SU-DHL-6 (cell line): ENCODE data around the gene TMEM108.

Experiments
- H2AFZ ChIP-seq: fragments of 200-600 bp; sonication (generic); 2 replicates; pipeline ENCODE4 v1.6.1; 2014; ENCODE audit warnings: low read depth, mild to moderate bottlenecking, moderate library complexity, mixed read lengths, antibody characterized with exemption, low read length; ENCODE audit not compliant: severe bottlenecking
- H3F3A ChIP-seq: fragments of 200-600 bp; shearing (Covaris generic); 2 replicates; pipeline ENCODE4 v1.6.0; 2016; ENCODE audit warnings: antibody characterized with exemption, mild to moderate bottlenecking; ENCODE audit not compliant: insufficient read depth
- H3K27ac ChIP-seq: fragments of 200-600 bp; sonication (generic); 2 replicates; pipeline ENCODE4 v1.5.1; 2016; ENCODE audit warnings: low read depth, mild to moderate bottlenecking, low read length, moderate library complexity, mixed read lengths
- H3K27me3 ChIP-seq: fragments of 200-600 bp; sonication (generic), shearing (Covaris generic); 2 replicates; pipeline ENCODE4 v1.6.0; 2014; ENCODE audit warnings: mild to moderate bottlenecking, low read length
- H3K36me3 ChIP-seq: fragments of 200-600 bp; sonication (generic); 2 replicates; pipeline ENCODE4 v1.6.1; 2014; ENCODE audit warnings: mild to moderate bottlenecking, low read length, mixed read lengths
- H3K4me2 ChIP-seq: fragments of 300-600, 200-600 bp; shearing (Covaris generic), sonication (generic); 2 replicates; pipeline ENCODE4 v1.6.0; 2014; ENCODE audit warnings: low read length, low read depth, mild to moderate bottlenecking; ENCODE audit not compliant: poor library complexity, severe bottlenecking
- H3K4me3 ChIP-seq: fragments of 200-600 bp; sonication (generic); 2 replicates; pipeline ENCODE4 v1.5.1; 2014; ENCODE audit warnings: antibody characterized with exemption, low read length, mild to moderate bottlenecking, mixed read lengths; ENCODE audit not compliant: insufficient read depth, poor library complexity, severe bottlenecking
- H3K79me2 ChIP-seq: fragments of 200-600 bp; sonication (generic); 2 replicates; pipeline ENCODE4 v1.6.1; 2014; ENCODE audit warnings: mild to moderate bottlenecking, low read length, moderate library complexity; ENCODE audit not compliant: insufficient read depth
- H3K9ac ChIP-seq: fragments of 200-600 bp; sonication (generic); 2 replicates; pipeline ENCODE4 v1.7.0; 2014; ENCODE audit warnings: mild to moderate bottlenecking, low read length
- H3K9me2 ChIP-seq: fragments of 200-600 bp; sonication (generic); replicated peaks from 2 replicates; pipeline ENCODE4 v1.6.1; 2014; ENCODE audit warnings: low read length; ENCODE audit not compliant: insufficient read depth
- H3K9me3 ChIP-seq: fragments of 200-600 bp; sonication (generic); 2 replicates; pipeline ENCODE4 v1.6.1; 2014; ENCODE audit warnings: low read length, mixed read lengths; ENCODE audit not compliant: insufficient read depth
- H4K20me1 ChIP-seq: fragments of 200-600 bp; sonication (generic); 2 replicates; pipeline ENCODE4 v1.6.1; 2014; ENCODE audit warnings: low read depth, mild to moderate bottlenecking, antibody characterized with exemption, low read length, moderate library complexity, mixed read lengths
- CTCF ChIP-seq: fragments of 200-600 bp; sonication (generic); IDR thresholded peaks from one replicate; pipeline ENCODE4 v1.5.1; 2017; ENCODE audit warnings: antibody characterized with exemption, mild to moderate bottlenecking, low read length, moderate library complexity; ENCODE audit not compliant: insufficient read depth, poor library complexity, severe bottlenecking
- EZH2phosphoT487 ChIP-seq: fragments of 200-600 bp; sonication (generic), shearing (Covaris generic); conservative IDR thresholded peaks from 2 replicates; pipeline ENCODE4 v1.6.1; 2018; ENCODE audit warnings: mild to moderate bottlenecking, antibody characterized with exemption, low read length, moderate library complexity, mixed read lengths

Gene TMEM108

DNA sequence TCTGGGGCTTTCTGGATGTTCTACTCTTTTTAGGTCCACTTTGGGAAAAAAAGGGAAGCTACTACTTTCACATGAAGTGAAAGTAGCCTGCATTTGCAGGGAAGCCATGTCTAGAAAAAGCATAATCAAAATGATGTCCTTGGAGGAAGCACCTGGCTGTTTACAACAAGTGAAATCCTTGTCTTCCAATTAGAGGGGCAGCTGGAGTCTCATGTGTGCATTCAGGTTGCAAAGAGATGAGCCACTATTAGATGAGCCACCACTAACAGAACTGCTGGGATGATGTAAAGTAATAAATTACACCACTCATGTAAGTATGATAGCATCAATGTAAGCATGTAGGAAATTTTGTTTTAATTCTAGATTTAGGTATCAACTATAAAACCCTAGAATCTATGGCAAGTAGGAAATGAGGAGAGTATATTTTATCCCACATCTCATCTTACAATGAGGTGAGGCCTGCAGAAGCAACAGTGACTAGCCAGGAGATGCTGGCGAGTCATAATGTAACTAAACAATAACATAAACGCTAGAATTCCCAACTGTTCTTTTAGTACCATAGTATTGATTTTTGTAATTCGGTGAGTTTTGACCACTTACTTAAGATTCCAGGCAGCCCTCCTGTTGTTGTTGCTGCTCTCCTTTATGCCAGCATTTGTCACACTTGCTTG is 75.9 kb downstream of the TMEM108 start:
- H3K36me3 ChIP-seq: no peaks in the 10 kb centered on the region
- no peaks in the 10 kb centered on the region for H3K9me3 ChIP-seq
- no peak overlapping the region for H3K4me2 ChIP-seq
- H3K9ac ChIP-seq: no peak overlapping the region
- H2AFZ ChIP-seq: no peak overlapping the region
- H3K4me3 ChIP-seq: no peak overlapping the region
- H3K79me2 ChIP-seq: no peaks in the 10 kb centered on the region
- TF ChIP-seq CTCF (no peak), EZH2phosphoT487 (no peak)
- H4K20me1 ChIP-seq: no peaks in the 10 kb centered on the region
- no peaks in the 10 kb centered on the region for H3F3A ChIP-seq
- H3K9me2 ChIP-seq: no peaks in the 10 kb centered on the region
- no peak overlapping the region for H3K27ac ChIP-seq
- no peaks in the 10 kb centered on the region for H3K27me3 ChIP-seq

DNA sequence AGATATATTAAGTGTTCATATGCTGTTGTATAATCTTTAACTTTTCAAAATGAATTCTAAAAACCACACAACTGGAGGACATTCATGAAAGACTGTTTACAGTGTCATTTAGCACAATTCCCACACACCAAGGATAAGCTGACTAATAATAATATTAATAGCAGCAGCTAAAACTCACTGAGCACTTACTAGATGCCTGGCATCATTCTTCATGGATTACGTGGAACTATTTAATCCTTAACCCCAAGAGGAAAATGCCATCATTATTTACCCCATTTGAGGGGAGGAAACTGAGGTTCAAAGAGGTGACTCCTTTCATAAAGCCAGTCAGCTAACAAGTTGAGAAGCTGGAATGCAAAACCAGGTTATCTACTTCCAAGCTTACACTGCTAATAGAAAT is 77.0 kb downstream of the TMEM108 start:
- no peaks in the 10 kb centered on the region for H3K27me3 ChIP-seq
- TF ChIP-seq CTCF (no peak), EZH2phosphoT487 (no peak)
- H2AFZ ChIP-seq: no peak overlapping the region
- H3K27ac ChIP-seq: no peak overlapping the region
- H3F3A ChIP-seq: no peaks in the 10 kb centered on the region
- H3K79me2 ChIP-seq: no peaks in the 10 kb centered on the region
- H3K4me2 ChIP-seq: no peak overlapping the region
- no peaks in the 10 kb centered on the region for H3K36me3 ChIP-seq
- H3K4me3 ChIP-seq: no peak overlapping the region
- H3K9ac ChIP-seq: no peak overlapping the region
- H3K9me3 ChIP-seq: no peaks in the 10 kb centered on the region
- H4K20me1 ChIP-seq: no peaks in the 10 kb centered on the region
- no peaks in the 10 kb centered on the region for H3K9me2 ChIP-seq

- Histone ChIP-seq H3K4me2 (no peak overlapping the region), H2AFZ (no peak overlapping the region), H3F3A (no peaks in the 10 kb centered on the region), H3K9me2 (no peaks in the 10 kb centered on the region), H3K4me3 (no peak overlapping the region), H4K20me1 (no peaks in the 10 kb centered on the region), H3K9ac (no peak overlapping the region), H3K27me3 (no peaks in the 10 kb centered on the region), H3K79me2 (no peaks in the 10 kb centered on the region), H3K27ac (no peak overlapping the region), H3K36me3 (no peaks in the 10 kb centered on the region), H3K9me3 (no peaks in the 10 kb centered on the region)
- TF ChIP-seq EZH2phosphoT487 (no peak), CTCF (no peak)
These were observed 79.2 kb downstream of the TMEM108 start for GRCh38 chr3:133117342-133117741.
